DMS114 treated with DMSO at 0.1 percent for 48 hours (cell line): ENCODE results near the gene PHTF1.
A peak's percentile ranks its signal among the peaks of the same experiment; 100 is the strongest.
"Not testable (repeated sequence)": the region's sequence is repeated elsewhere in the genome, so short reads cannot be mapped to it uniquely, and the experiment has no call there.

Experiments
- DNase-seq: peaks from one replicate; lab custom pipeline; 2025; ENCODE audit not compliant: unreplicated experiment; lab: John Stamatoyannopoulos, UW

Gene PHTF1

GRCh38 chr1:113779542-113779941 lies 20.3 kb upstream of the PHTF1 start:
- DNase-seq, result no peak

GRCh38 chr1:113777561-113777960 lies 18.3 kb upstream of the PHTF1 start:
- DNase-seq, result no peak

GRCh38 chr1:113770031-113770430 lies 10.7 kb upstream of the PHTF1 start:
- DNase-seq, result no peak

GRCh38 chr1:113769601-113769970 lies 10.3 kb upstream of the PHTF1 start:
- DNase-seq, result no peak

GRCh38 chr1:113768916-113769600 lies 9.8 kb upstream of the PHTF1 start:
- no peak for DNase-seq

GRCh38 chr1:113765306-113766230 lies 6.3 kb upstream of the PHTF1 start:
- DNase-seq, result no peak

GRCh38 chr1:113763661-113764060 lies 4.4 kb upstream of the PHTF1 start:
- no peak for DNase-seq

GRCh38 chr1:113761937-113762336 lies 2.7 kb upstream of the PHTF1 start:
- DNase-seq, result no peak

- DNase-seq, result no peak
These were observed 1.1 kb upstream of the PHTF1 start for GRCh38 chr1:113760102-113761080.

- peak; percentile 52 for DNase-seq
These were observed 504 bp downstream of the PHTF1 start for GRCh38 chr1:113758631-113759332.

- DNase-seq, result no peak
These were observed 2.8 kb downstream of the PHTF1 start for GRCh38 chr1:113756461-113756860.

- not testable (repeated sequence) for DNase-seq
These were observed 6.0 kb downstream of the PHTF1 start for GRCh38 chr1:113753333-113753732.

- DNase-seq, result no peak
These were observed 7.8 kb downstream of the PHTF1 start for GRCh38 chr1:113751516-113751915.

GRCh38 chr1:113751114-113751513 lies 8.2 kb downstream of the PHTF1 start:
- DNase-seq, result no peak

GRCh38 chr1:113749402-113749801 lies 9.9 kb downstream of the PHTF1 start:
- no peak for DNase-seq

GRCh38 chr1:113747376-113747775 lies 11.9 kb downstream of the PHTF1 start:
- DNase-seq, result no peak

GRCh38 chr1:113745425-113745824 lies 13.9 kb downstream of the PHTF1 start:
- no peak for DNase-seq

- no peak for DNase-seq
These were observed 15.2 kb downstream of the PHTF1 start for GRCh38 chr1:113744114-113744513.

GRCh38 chr1:113742515-113742914 lies 16.8 kb downstream of the PHTF1 start:
- no peak for DNase-seq

GRCh38 chr1:113734357-113735055 lies 24.8 kb downstream of the PHTF1 start:
- no peak for DNase-seq
